COR-L47 (cell line): Measurements from ENCODE around the gene STK40.
A peak's percentile ranks its signal among the peaks of the same experiment; 100 is the strongest.

Experiments
- DNase-seq: peaks from one replicate; lab custom pipeline; 2025; lab: John Stamatoyannopoulos, UW

The STK40 gene

GRCh38 chr1:36397378-36398230 lies 11.9 kb upstream of the STK40 start, which contains the start of gene LSM10:
Gene LSM10, minus strand, starts transcription at chr1:36397908. Its CDS starts 3,779 bp downstream, at chr1:36394129.
- peak; percentile 83 for DNase-seq

GRCh38 chr1:36397083-36397377 lies 11.3 kb upstream of the STK40 start:
- no peak for DNase-seq

- DNase-seq: no peak
Observed at GRCh38 chr1:36396359-36396758, 10.6 kb upstream of the STK40 start.

GRCh38 chr1:36393686-36394085 lies 8.0 kb upstream of the STK40 start:
- DNase-seq: no peak

GRCh38 chr1:36392836-36393235 lies 7.1 kb upstream of the STK40 start:
- DNase-seq: no peak

GRCh38 chr1:36391271-36391670 lies 5.5 kb upstream of the STK40 start:
- no peak for DNase-seq

- no peak for DNase-seq
Observed at GRCh38 chr1:36390411-36390810, 4.7 kb upstream of the STK40 start.

GRCh38 chr1:36389999-36390398 lies 4.3 kb upstream of the STK40 start:
- no peak for DNase-seq

- DNase-seq: no peak
Observed at GRCh38 chr1:36389261-36389660, 3.5 kb upstream of the STK40 start.

- DNase-seq: no peak
Observed at GRCh38 chr1:36387141-36387949, 1.6 kb upstream of the STK40 start.

GRCh38 chr1:36386265-36387140 lies 779 bp upstream of the STK40 start:
- peak; percentile 61 for DNase-seq

GRCh38 chr1:36384542-36385409 lies 948 bp downstream of the STK40 start:
- peak; percentile 57 for DNase-seq

- DNase-seq: no peak
Observed at GRCh38 chr1:36383240-36383639, 2.5 kb downstream of the STK40 start.

- no peak for DNase-seq
Observed at GRCh38 chr1:36382669-36383068, 3.1 kb downstream of the STK40 start.

- no peak for DNase-seq
Observed at GRCh38 chr1:36382231-36382630, 3.5 kb downstream of the STK40 start.

- no peak for DNase-seq
Observed at GRCh38 chr1:36381405-36381804, 4.3 kb downstream of the STK40 start.

GRCh38 chr1:36380782-36381181 lies 4.9 kb downstream of the STK40 start:
- no peak for DNase-seq

- no peak for DNase-seq
Observed at GRCh38 chr1:36380143-36380619, 5.5 kb downstream of the STK40 start.

GRCh38 chr1:36377791-36378492 lies 7.8 kb downstream of the STK40 start:
- DNase-seq: no peak

- no peak for DNase-seq
Observed at GRCh38 chr1:36372617-36373016, 13.1 kb downstream of the STK40 start.
